Astrocyte (in vitro differentiated cells and primary cell): ENCODE measurements around the gene KRTAP10-2. TPM values are rescaled to one million over a fixed set of nuclear protein-coding genes. Genes with fewer than 3 reads are reported as not detected.

Experiments used
- DNase-seq: peaks from one replicate; pipeline ENCODE4 v3.0.0-alpha.2; 2010; ENCODE audit warnings: low read depth
- FAIRE-seq: peaks from 2 replicates; lab custom pipeline; 2011; peaks lifted over from hg19 to GRCh38; lab: Jason Lieb, UNC
- H2AFZ ChIP-seq: 2 replicates; pipeline ENCODE4 v1.6.0; 2012; ENCODE audit warnings: low read depth, low read length, inconsistent platforms
- H3K27ac ChIP-seq: 2 replicates; pipeline ENCODE4 v1.5.1; 2011; ENCODE audit warnings: low read depth, low read length, inconsistent platforms
- H3K27me3 ChIP-seq: 2 replicates; pipeline ENCODE4 v1.6.0; 2011; ENCODE audit warnings: low read length, inconsistent platforms; ENCODE audit not compliant: insufficient read depth
- H3K36me3 ChIP-seq: 2 replicates; pipeline ENCODE4 v1.5.1; 2011; ENCODE audit warnings: low read length, inconsistent platforms; ENCODE audit not compliant: insufficient read depth
- H3K4me1 ChIP-seq: 2 replicates; pipeline ENCODE4 v1.5.1; 2011; ENCODE audit warnings: low read length, inconsistent platforms; ENCODE audit not compliant: insufficient read depth
- H3K4me2 ChIP-seq: 2 replicates; pipeline ENCODE4 v1.6.0; 2012; ENCODE audit warnings: low read length, inconsistent platforms
- H3K4me3 ChIP-seq: 2 replicates; pipeline ENCODE4 v1.5.1; 2011; ENCODE audit warnings: low read depth, mild to moderate bottlenecking, low read length, inconsistent platforms; ENCODE audit not compliant: insufficient read depth
- H3K79me2 ChIP-seq: 2 replicates; pipeline ENCODE4 v1.6.0; 2012; ENCODE audit warnings: mild to moderate bottlenecking, low read length, inconsistent platforms; ENCODE audit not compliant: insufficient read depth
- H3K9ac ChIP-seq: 2 replicates; pipeline ENCODE4 v1.6.0; 2012; ENCODE audit warnings: mild to moderate bottlenecking, low read length, inconsistent platforms
- H3K9me3 ChIP-seq: 2 replicates; pipeline ENCODE4 v1.5.1; 2012; ENCODE audit warnings: low read depth, mild to moderate bottlenecking, low read length, inconsistent platforms; ENCODE audit not compliant: insufficient read depth
- H4K20me1 ChIP-seq: 2 replicates; pipeline ENCODE4 v1.6.0; 2012; ENCODE audit warnings: low read length, inconsistent platforms; ENCODE audit not compliant: insufficient read depth
- H3K27ac Mint-ChIP-seq: one replicate; pipeline ENCODE4 v1.8.0; 2021; ENCODE audit warnings: mild to moderate bottlenecking, mixed read lengths; ENCODE audit not compliant: unreplicated experiment
- H3K27me3 Mint-ChIP-seq: one replicate; pipeline ENCODE4 v1.8.0; 2021; ENCODE audit warnings: low read depth, mixed read lengths; ENCODE audit not compliant: unreplicated experiment
- H3K36me3 Mint-ChIP-seq: one replicate; pipeline ENCODE4 v1.8.0; 2021; ENCODE audit warnings: low read depth, mixed read lengths; ENCODE audit not compliant: unreplicated experiment
- H3K4me1 Mint-ChIP-seq: one replicate; pipeline ENCODE4 v1.8.0; 2021; ENCODE audit warnings: low read depth, mixed read lengths; ENCODE audit not compliant: unreplicated experiment
- H3K4me3 Mint-ChIP-seq: one replicate; pipeline ENCODE4 v1.8.0; 2021; ENCODE audit warnings: mild to moderate bottlenecking, moderate library complexity, mixed read lengths; ENCODE audit not compliant: unreplicated experiment
- H3K9me3 Mint-ChIP-seq: one replicate; pipeline ENCODE4 v1.8.0; 2021; ENCODE audit warnings: mild to moderate bottlenecking, mixed read lengths; ENCODE audit not compliant: unreplicated experiment
- CTCF ChIP-seq: IDR thresholded peaks from 2 replicates; pipeline ENCODE4 v1.5.1; 2011; ENCODE audit warnings: low read depth, mild to moderate bottlenecking, inconsistent platforms, low read length, moderate library complexity; ENCODE audit not compliant: insufficient read depth
- EZH2 ChIP-seq: IDR thresholded peaks from 2 replicates; pipeline ENCODE4 v1.6.1; 2012; ENCODE audit warnings: mild to moderate bottlenecking, low read length, inconsistent platforms; ENCODE audit not compliant: insufficient read depth
- total RNA-seq: library from RNA; stranded (reverse); gene quantifications from 2 replicates; pipeline ENCODE4 v1.2.1, GENCODE V29; 2021

The KRTAP10-2 gene
- total RNA-seq, 1 donor from 2014 or later, result not detected

GRCh38 chr21:44537930-44538911 lies 13.1 kb downstream of the KRTAP10-2 start:
- Histone ChIP-seq H3K9me3 (no peaks in the 10 kb centered on the region), H2AFZ (no peak overlapping the region), H3K4me1 (no peaks in the 10 kb centered on the region), H3K4me2 (no peak overlapping the region), H3K27ac (no peak overlapping the region), H3K4me3 (no peak overlapping the region), H3K36me3 (no peaks in the 10 kb centered on the region), H4K20me1 (no peaks in the 10 kb centered on the region), H3K9ac (no peak overlapping the region), H3K79me2 (no peaks in the 10 kb centered on the region), H3K27me3 (no peaks in the 10 kb centered on the region)
- TF ChIP-seq EZH2, result no peak
- no peak for TF ChIP-seq CTCF
- H3K4me3 Mint-ChIP-seq, result no peak overlapping the region
- H3K4me1 Mint-ChIP-seq, result no peaks in the 10 kb centered on the region
- no peaks in the 10 kb centered on the region for H3K36me3 Mint-ChIP-seq
- H3K9me3 Mint-ChIP-seq, result peaks cover 6% of the 10 kb centered on the region
- no peak for FAIRE-seq
- H3K27ac Mint-ChIP-seq, result no peak overlapping the region
- peaks cover 4% of the 10 kb centered on the region for H3K27me3 Mint-ChIP-seq
- DNase-seq, result no peak

DNA sequence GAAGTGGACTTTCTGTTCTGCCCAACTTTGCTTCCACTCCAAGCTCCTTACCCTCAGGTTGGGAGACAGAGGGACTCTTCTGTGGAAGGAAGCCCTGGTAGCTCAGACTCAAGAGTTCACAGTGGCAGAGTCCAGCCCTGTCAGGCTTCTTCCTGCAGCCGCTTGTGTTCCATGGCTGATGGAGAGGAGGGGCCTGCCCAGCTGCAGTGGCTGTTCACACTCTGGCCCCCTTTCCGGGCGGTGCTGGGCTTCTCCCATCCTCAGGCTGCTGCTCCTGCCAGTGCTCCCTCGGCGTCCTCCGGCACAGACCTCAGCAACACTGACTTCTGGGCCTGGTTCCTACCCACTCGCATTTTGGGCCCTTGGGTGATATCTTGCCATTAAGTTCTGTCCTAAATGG lies 15.3 kb downstream of the KRTAP10-2 start:
- Mint-ChIP-seq H3K4me3 (no peak overlapping the region), H3K4me1 (no peaks in the 10 kb centered on the region), H3K27me3 (peaks cover 16% of the 10 kb centered on the region), H3K36me3 (no peaks in the 10 kb centered on the region), H3K9me3 (peaks cover 11% of the 10 kb centered on the region), H3K27ac (no peak overlapping the region)
- Histone ChIP-seq H3K27me3 (no peaks in the 10 kb centered on the region), H3K4me3 (no peak overlapping the region), H3K9ac (no peak overlapping the region), H3K36me3 (no peaks in the 10 kb centered on the region), H4K20me1 (no peaks in the 10 kb centered on the region), H3K4me1 (no peaks in the 10 kb centered on the region), H3K27ac (no peak overlapping the region), H2AFZ (no peak overlapping the region), H3K79me2 (no peaks in the 10 kb centered on the region), H3K4me2 (no peak overlapping the region), H3K9me3 (no peaks in the 10 kb centered on the region)
- no peak for FAIRE-seq
- TF ChIP-seq EZH2 (no peak), CTCF (no peak)
- DNase-seq, result no peak

DNA sequence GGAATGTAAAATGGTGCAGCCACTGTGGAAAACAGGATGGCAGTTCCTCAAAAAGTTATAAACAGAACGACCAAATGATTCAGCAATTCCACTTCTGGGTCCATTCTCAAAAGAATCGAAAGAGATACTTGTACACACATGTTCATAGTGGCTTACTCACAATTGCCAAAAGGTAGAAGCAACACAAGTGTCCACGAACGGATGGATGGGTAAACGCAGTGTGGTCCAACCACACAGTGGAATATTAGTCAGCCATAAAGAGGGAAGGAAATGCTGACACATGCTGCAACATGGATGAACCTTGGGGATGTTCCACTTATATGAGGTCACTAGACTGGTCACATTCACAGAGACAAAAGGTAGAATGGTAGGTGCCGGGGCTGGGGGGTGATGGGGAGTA lies 16.6 kb downstream of the KRTAP10-2 start:
- TF ChIP-seq EZH2, result no peak
- DNase-seq, result no peak
- Histone ChIP-seq H3K27me3 (no peaks in the 10 kb centered on the region), H3K36me3 (no peaks in the 10 kb centered on the region), H3K79me2 (no peaks in the 10 kb centered on the region), H3K4me3 (no peak overlapping the region), H4K20me1 (no peaks in the 10 kb centered on the region), H3K27ac (no peak overlapping the region), H3K9me3 (no peaks in the 10 kb centered on the region), H3K4me1 (no peaks in the 10 kb centered on the region), H3K9ac (no peak overlapping the region), H3K4me2 (no peak overlapping the region), H2AFZ (no peak overlapping the region)
- Mint-ChIP-seq H3K36me3 (no peaks in the 10 kb centered on the region), H3K27me3 (peaks cover 27% of the 10 kb centered on the region), H3K4me3 (no peak overlapping the region), H3K27ac (no peak overlapping the region), H3K9me3 (peaks cover 9% of the 10 kb centered on the region), H3K4me1 (no peaks in the 10 kb centered on the region)
- no peak for FAIRE-seq
